Hepatocyte (in vitro differentiated cells): ENCODE results near the gene DAPK2.

Experiments used
- CTCF ChIP-seq: fragments of 200-600 bp; sonication (generic); IDR thresholded peaks from 2 replicates; pipeline ENCODE4 v1.5.1; 2016; ENCODE audit warnings: antibody characterized with exemption, mild to moderate bottlenecking; ENCODE audit not compliant: poor library complexity
- EZH2 ChIP-seq: fragments of 200-600 bp; sonication (generic); IDR thresholded peaks from 2 replicates; pipeline ENCODE4 v1.6.1; 2016; ENCODE audit warnings: antibody characterized with exemption, mild to moderate bottlenecking, borderline replicate concordance
- EZH2phosphoT487 ChIP-seq: fragments of 200-600 bp; sonication (generic); IDR thresholded peaks from one replicate; pipeline ENCODE4 v1.6.1; 2018; ENCODE audit warnings: antibody characterized with exemption, mild to moderate bottlenecking, low read depth, moderate library complexity; ENCODE audit not compliant: unreplicated experiment, severe bottlenecking

- TF ChIP-seq CTCF (no peak), EZH2 (no peak), EZH2phosphoT487 (no peak)
Measured at GRCh38 chr15:63968700-63969099, 77.6 kb downstream of the DAPK2 start.
